ENCODE measurements around the gene GNAT1.
A peak's percentile ranks its signal among the peaks of the same experiment; 100 is the strongest.

Gene GNAT1

GRCh38 chr3:50174947-50175524 lies 16.4 kb upstream of the GNAT1 start:
- Mint-ChIP-seq H3K4me3 (no peak overlapping the region), H3K27ac (no peak overlapping the region), H3K36me3 (ENCODE audit: insufficient read depth) (peaks cover 3% of the 10 kb centered on the region), H3K27me3 (peaks cover 0 to 6% of the 10 kb centered on the region in 2 donors), H3K4me1 (ENCODE audit: low read depth in 2 of 2) (peaks cover 3% of the 10 kb centered on the region in 2 donors), H3K9me3 (no peaks in the 10 kb centered on the region)
- DNase-seq (no peak), ATAC-seq (replicated peaks) (no peak)

GRCh38 chr3:50177346-50177745 lies 14.1 kb upstream of the GNAT1 start:
- no peak overlapping the region for H3K4me3 Mint-ChIP-seq
- H3K4me1 Mint-ChIP-seq (ENCODE audit: low read depth in 2 of 2): peaks cover 3% of the 10 kb centered on the region in 2 donors
- H3K27ac Mint-ChIP-seq: no peak overlapping the region
- DNase-seq (no peak), ATAC-seq (replicated peaks) (no peak)
- peaks cover 6% of the 10 kb centered on the region for H3K36me3 Mint-ChIP-seq (ENCODE audit: insufficient read depth)
- H3K27me3 Mint-ChIP-seq: no peaks in the 10 kb centered on the region
- H3K9me3 Mint-ChIP-seq: no peaks in the 10 kb centered on the region

- no peak for ATAC-seq (replicated peaks)
- Mint-ChIP-seq H3K4me3 (no peak overlapping the region), H3K27ac (no peak overlapping the region), H3K36me3 (ENCODE audit: insufficient read depth) (peaks cover 7% of the 10 kb centered on the region), H3K4me1 (ENCODE audit: low read depth in 2 of 2) (no peaks in the 10 kb centered on the region), H3K9me3 (no peaks in the 10 kb centered on the region), H3K27me3 (peaks cover 11 to 14% of the 10 kb centered on the region in 2 donors)
- no peak for DNase-seq
Measured at GRCh38 chr3:50179710-50180109, 11.7 kb upstream of the GNAT1 start.

- Mint-ChIP-seq H3K36me3 (ENCODE audit: insufficient read depth) (peaks cover 4% of the 10 kb centered on the region), H3K27me3 (peaks cover 11 to 14% of the 10 kb centered on the region in 2 donors), H3K9me3 (no peaks in the 10 kb centered on the region), H3K4me3 (no peak overlapping the region), H3K27ac (no peak overlapping the region), H3K4me1 (ENCODE audit: low read depth in 2 of 2) (no peaks in the 10 kb centered on the region)
- DNase-seq (no peak), ATAC-seq (replicated peaks) (no peak)
Measured at GRCh38 chr3:50181985-50182384, 9.4 kb upstream of the GNAT1 start.

GRCh38 chr3:50182533-50183099 lies 8.8 kb upstream of the GNAT1 start:
- Mint-ChIP-seq H3K36me3 (ENCODE audit: insufficient read depth) (peaks cover 4% of the 10 kb centered on the region), H3K4me1 (ENCODE audit: low read depth in 2 of 2) (no peaks in the 10 kb centered on the region), H3K27ac (no peak overlapping the region), H3K27me3 (peaks cover 11 to 14% of the 10 kb centered on the region in 2 donors), H3K4me3 (no peak overlapping the region), H3K9me3 (no peaks in the 10 kb centered on the region)
- no peak for ATAC-seq (replicated peaks)
- DNase-seq: no peak

- H3K27me3 Mint-ChIP-seq: peaks cover 11 to 14% of the 10 kb centered on the region in 2 donors
- H3K27ac Mint-ChIP-seq: no peak overlapping the region
- no peaks in the 10 kb centered on the region for H3K4me1 Mint-ChIP-seq (ENCODE audit: low read depth in 2 of 2)
- ATAC-seq (replicated peaks) (no peak), DNase-seq (no peak)
- peaks cover 4% of the 10 kb centered on the region for H3K36me3 Mint-ChIP-seq (ENCODE audit: insufficient read depth)
- no peaks in the 10 kb centered on the region for H3K9me3 Mint-ChIP-seq
- no peak overlapping the region for H3K4me3 Mint-ChIP-seq
Measured at GRCh38 chr3:50183755-50184154, 7.7 kb upstream of the GNAT1 start.

- Mint-ChIP-seq H3K4me3 (no peak overlapping the region), H3K27me3 (peaks cover 11 to 14% of the 10 kb centered on the region in 2 donors), H3K36me3 (ENCODE audit: insufficient read depth) (peaks cover 4% of the 10 kb centered on the region), H3K4me1 (ENCODE audit: low read depth in 2 of 2) (no peaks in the 10 kb centered on the region), H3K27ac (no peak overlapping the region), H3K9me3 (no peaks in the 10 kb centered on the region)
- no peak for ATAC-seq (replicated peaks)
- no peak for DNase-seq
Measured at GRCh38 chr3:50184242-50184978, 7.0 kb upstream of the GNAT1 start.

- H3K36me3 Mint-ChIP-seq (ENCODE audit: insufficient read depth): peaks cover 4% of the 10 kb centered on the region
- no peak for ATAC-seq (replicated peaks)
Measured at GRCh38 chr3:50185230-50185629, 6.2 kb upstream of the GNAT1 start.

GRCh38 chr3:50186096-50186495 lies 5.3 kb upstream of the GNAT1 start:
- ATAC-seq (replicated peaks) (no peak), DNase-seq (no peak)
- H3K9me3 Mint-ChIP-seq: no peaks in the 10 kb centered on the region
- H3K36me3 Mint-ChIP-seq (ENCODE audit: insufficient read depth): peaks cover 4% of the 10 kb centered on the region
- H3K4me1 Mint-ChIP-seq (ENCODE audit: low read depth in 2 of 2): no peaks in the 10 kb centered on the region
- no peak overlapping the region for H3K4me3 Mint-ChIP-seq
- peaks cover 11 to 14% of the 10 kb centered on the region in 2 donors for H3K27me3 Mint-ChIP-seq
- H3K27ac Mint-ChIP-seq: no peak overlapping the region

More at GRCh38 chr3:50185230-50185629, 6.2 kb upstream of the GNAT1 start:
- H3K9me3 Mint-ChIP-seq: no peaks in the 10 kb centered on the region
- H3K4me3 Mint-ChIP-seq: no peak overlapping the region
- H3K27ac Mint-ChIP-seq: no peak overlapping the region
- no peak for DNase-seq
- no peaks in the 10 kb centered on the region for H3K4me1 Mint-ChIP-seq (ENCODE audit: low read depth in 2 of 2)
- peaks cover 11 to 14% of the 10 kb centered on the region in 2 donors for H3K27me3 Mint-ChIP-seq

- no peaks in the 10 kb centered on the region for H3K9me3 Mint-ChIP-seq
- H3K36me3 Mint-ChIP-seq (ENCODE audit: insufficient read depth): peaks cover 3% of the 10 kb centered on the region
- H3K4me1 Mint-ChIP-seq (ENCODE audit: low read depth in 2 of 2): no peaks in the 10 kb centered on the region
- no peak for DNase-seq
- H3K4me3 Mint-ChIP-seq: no peak overlapping the region
- peaks cover 11 to 17% of the 10 kb centered on the region in 2 donors for H3K27me3 Mint-ChIP-seq
- no peak overlapping the region for H3K27ac Mint-ChIP-seq
- no peak for ATAC-seq (replicated peaks)
Measured at GRCh38 chr3:50187750-50188149, 3.7 kb upstream of the GNAT1 start.

GRCh38 chr3:50189274-50189673 lies 2.1 kb upstream of the GNAT1 start:
- H3K27me3 Mint-ChIP-seq: peaks cover 2 to 10% of the 10 kb centered on the region in 2 donors
- no peak for ATAC-seq (replicated peaks)

GRCh38 chr3:50189989-50190388 lies 1.4 kb upstream of the GNAT1 start:
- no peak for ATAC-seq (replicated peaks)
- Mint-ChIP-seq H3K27ac (no peak overlapping the region), H3K27me3 (peaks cover 0 to 6% of the 10 kb centered on the region in 2 donors), H3K9me3 (no peaks in the 10 kb centered on the region), H3K36me3 (ENCODE audit: insufficient read depth) (peaks cover 6% of the 10 kb centered on the region), H3K4me3 (no peak overlapping the region), H3K4me1 (ENCODE audit: low read depth in 2 of 2) (peaks cover 0 to 8% of the 10 kb centered on the region in 2 donors)
- no peak for DNase-seq

More at GRCh38 chr3:50189274-50189673, 2.1 kb upstream of the GNAT1 start:
- Mint-ChIP-seq H3K27ac (no peak overlapping the region), H3K9me3 (no peaks in the 10 kb centered on the region), H3K4me1 (ENCODE audit: low read depth in 2 of 2) (peaks cover 0 to 3% of the 10 kb centered on the region in 2 donors), H3K36me3 (ENCODE audit: insufficient read depth) (peaks cover 3% of the 10 kb centered on the region), H3K4me3 (no peak overlapping the region)
- DNase-seq: no peak

- Mint-ChIP-seq H3K4me1 (ENCODE audit: low read depth in 2 of 2) (peaks cover 0 to 9% of the 10 kb centered on the region in 2 donors), H3K27ac (no peak overlapping the region), H3K27me3 (peaks cover 4 to 7% of the 10 kb centered on the region in 2 donors), H3K9me3 (no peaks in the 10 kb centered on the region), H3K4me3 (no peak overlapping the region), H3K36me3 (ENCODE audit: insufficient read depth) (peaks cover 9% of the 10 kb centered on the region)
- ATAC-seq (replicated peaks): no peak
- no peak for DNase-seq
Measured at GRCh38 chr3:50192124-50192523, 714 bp downstream of the GNAT1 start.

GRCh38 chr3:50192689-50193141 lies 1.3 kb downstream of the GNAT1 start:
- H3K27ac Mint-ChIP-seq: no peak overlapping the region
- peaks cover 9% of the 10 kb centered on the region for H3K36me3 Mint-ChIP-seq (ENCODE audit: insufficient read depth)
- DNase-seq: peak; percentile 81 to 90 (median 86)
- peaks cover 4 to 13% of the 10 kb centered on the region in 2 donors for H3K27me3 Mint-ChIP-seq
- ATAC-seq (replicated peaks): peak; percentile 46
- H3K9me3 Mint-ChIP-seq: no peaks in the 10 kb centered on the region
- H3K4me3 Mint-ChIP-seq: no peak overlapping the region
- H3K4me1 Mint-ChIP-seq (ENCODE audit: low read depth in 2 of 2): peaks cover 0 to 9% of the 10 kb centered on the region in 2 donors

Data from effector memory CD8-positive, alpha-beta T cell (primary cell).